Neural cell (in vitro differentiated cells): Measurements from ENCODE around the gene ACTL10. TPM values are rescaled to one million over a fixed set of nuclear protein-coding genes. Genes with fewer than 3 reads are reported as not detected.

Experiments used
- H2AFZ ChIP-seq: fragments of 200-600, 300-800 bp; sonication (generic), shearing (Covaris generic); 2 replicates; pipeline ENCODE4 v1.6.0; 2014; ENCODE audit warnings: low read depth, mild to moderate bottlenecking, antibody characterized with exemption, low read length, moderate library complexity
- H3F3A ChIP-seq: fragments of 200-600 bp; shearing (Covaris generic); 2 replicates; pipeline ENCODE4 v1.6.1; 2016; ENCODE audit warnings: mild to moderate bottlenecking, moderate library complexity, mixed read lengths, antibody characterized with exemption, low read length; ENCODE audit not compliant: insufficient read depth, poor library complexity, severe bottlenecking
- H3K27ac ChIP-seq: fragments of 200-600, 300-800 bp; sonication (generic), shearing (Covaris generic); 2 replicates; pipeline ENCODE4 v1.5.1; 2014; ENCODE audit warnings: mild to moderate bottlenecking, low read length, moderate library complexity
- H3K27me3 ChIP-seq: fragments of 300-800, 200-600 bp; sonication (generic), shearing (Covaris generic); 2 replicates; pipeline ENCODE4 v1.6.0; 2014; ENCODE audit warnings: mild to moderate bottlenecking, low read depth, low read length, moderate library complexity; ENCODE audit not compliant: insufficient read depth
- H3K36me3 ChIP-seq: fragments of 300-800, 200-600 bp; sonication (generic), shearing (Covaris generic); 2 replicates; pipeline ENCODE4 v1.5.1; 2014; ENCODE audit warnings: mild to moderate bottlenecking, antibody characterized with exemption, low read length, moderate library complexity; ENCODE audit not compliant: insufficient read depth
- H3K4me2 ChIP-seq: fragments of 300-800, 200-600 bp; sonication (generic), shearing (Covaris generic); 2 replicates; pipeline ENCODE4 v1.6.0; 2014; ENCODE audit warnings: mild to moderate bottlenecking, low read length
- H3K4me3 ChIP-seq: fragments of 300-800, 200-600 bp; sonication (generic), shearing (Covaris generic); 2 replicates; pipeline ENCODE4 v1.5.1; 2014; ENCODE audit warnings: mild to moderate bottlenecking, low read length, moderate library complexity
- H3K79me2 ChIP-seq: fragments of 200-600 bp; shearing (Covaris generic); replicated peaks from 2 replicates; pipeline ENCODE4 v1.6.0; 2014; ENCODE audit warnings: mild to moderate bottlenecking, low read length, moderate library complexity; ENCODE audit not compliant: insufficient read depth
- H3K9ac ChIP-seq: fragments of 300-800, 200-600 bp; sonication (generic), shearing (Covaris generic); 2 replicates; pipeline ENCODE4 v1.6.1; 2016; ENCODE audit warnings: mild to moderate bottlenecking, low read length, mixed read lengths
- H3K9me2 ChIP-seq: fragments of 200-600 bp; shearing (Covaris generic); 2 replicates; pipeline ENCODE4 v1.6.1; 2016; ENCODE audit warnings: mild to moderate bottlenecking, low read length, mixed read lengths; ENCODE audit not compliant: insufficient read depth
- H3K9me3 ChIP-seq: fragments of 200-600, 300-800 bp; sonication (generic), shearing (Covaris generic); 2 replicates; pipeline ENCODE4 v1.6.1; 2016; ENCODE audit warnings: mild to moderate bottlenecking, mixed run types, low read length, moderate library complexity, mixed read lengths
- H4K20me1 ChIP-seq: fragments of 200-600 bp; shearing (Covaris generic); 2 replicates; pipeline ENCODE4 v1.6.1; 2016; ENCODE audit warnings: mild to moderate bottlenecking, mixed run types; ENCODE audit not compliant: insufficient read depth
- EP300 ChIP-seq: fragments of 450-650 bp; conservative IDR thresholded peaks from 2 replicates; pipeline ENCODE4 v1.6.1; 2014; ENCODE audit warnings: antibody characterized with exemption, mild to moderate bottlenecking, moderate library complexity; ENCODE audit not compliant: poor library complexity, severe bottlenecking
- EZH2 ChIP-seq: fragments of 200-600, 300-800 bp; shearing (Covaris generic), sonication (generic); IDR thresholded peaks from 2 replicates; pipeline ENCODE4 v1.6.1; 2014; ENCODE audit warnings: antibody characterized with exemption, low read length, borderline replicate concordance, mild to moderate bottlenecking; ENCODE audit not compliant: insufficient read depth, poor library complexity, severe bottlenecking
- MXI1 ChIP-seq: fragments of 450-650 bp; conservative IDR thresholded peaks from 2 replicates; pipeline ENCODE4 v1.6.1; 2014; ENCODE audit warnings: antibody characterized with exemption, mild to moderate bottlenecking; ENCODE audit not compliant: poor library complexity, severe bottlenecking
- POLR2AphosphoS5 ChIP-seq: IDR thresholded peaks from 2 replicates; pipeline ENCODE4 v1.6.1; 2012
- RAD21 ChIP-seq: fragments of 450-650 bp; conservative IDR thresholded peaks from 2 replicates; pipeline ENCODE4 v1.6.1; 2014; ENCODE audit warnings: antibody characterized with exemption, mild to moderate bottlenecking, moderate library complexity
- SMC3 ChIP-seq: fragments of 450-650 bp; conservative IDR thresholded peaks from 2 replicates; pipeline ENCODE4 v1.6.1; 2014; ENCODE audit warnings: antibody characterized with exemption, mild to moderate bottlenecking, moderate library complexity; ENCODE audit not compliant: poor library complexity
- TAF1 ChIP-seq: IDR thresholded peaks from 2 replicates; pipeline ENCODE4 v1.6.1; 2012; ENCODE audit warnings: low read depth
- polyA plus RNA-seq: library from polyadenylated mRNA; depleted of rRNA; stranded (reverse); fragments of >200 nt; gene quantifications from 2 replicates; pipeline ENCODE4 v1.2.3, GENCODE V29; 2014
- TF ChIP-seq, protein P1 (sequence below): IDR thresholded peaks from 2 replicates; pipeline ENCODE4 v1.6.1; 2012; ENCODE audit warnings: borderline replicate concordance
- TF ChIP-seq, protein P2 (sequence below): fragments of 450-650 bp; IDR thresholded peaks from 2 replicates; pipeline ENCODE4 v1.5.1; 2014; ENCODE audit warnings: antibody characterized with exemption, mild to moderate bottlenecking, moderate library complexity; ENCODE audit not compliant: poor library complexity, severe bottlenecking

ACTL10 gene
- polyA plus RNA-seq, 1 donor from 2014 or later: not detected

DNA sequence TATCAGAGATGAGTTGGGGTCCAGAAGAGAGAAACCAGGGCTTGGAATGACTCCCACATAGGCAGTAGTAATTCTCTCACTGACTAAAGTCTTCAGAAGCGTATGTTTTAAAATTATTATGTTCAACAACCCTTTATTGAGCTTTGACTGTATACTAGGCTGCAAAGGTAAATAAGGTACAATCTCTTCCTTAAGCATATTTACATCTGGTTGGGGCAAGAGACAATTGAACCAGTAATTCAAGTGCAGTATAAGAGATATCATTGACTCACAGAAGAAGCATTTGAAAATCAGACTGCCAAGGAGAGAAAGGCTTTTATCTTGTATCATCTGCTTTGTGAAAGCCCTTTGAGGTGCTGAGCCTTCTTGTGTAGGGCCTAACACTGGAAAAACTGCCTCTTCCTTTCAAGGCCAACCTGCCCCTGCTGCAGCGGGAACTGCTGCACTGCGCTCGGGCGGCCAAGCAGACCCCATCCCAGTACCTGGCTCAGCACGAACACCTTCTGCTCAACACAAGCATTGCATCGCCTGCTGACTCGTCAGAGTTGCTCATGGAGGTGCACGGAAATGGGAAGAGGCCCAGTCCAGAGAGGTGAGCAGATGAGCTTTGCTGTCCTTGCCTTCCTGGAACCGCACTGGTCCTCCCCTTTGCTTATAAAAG lies 43.9 kb upstream of the ACTL10 start:
- Histone ChIP-seq H2AFZ (no peak overlapping the region), H3K36me3 (no peaks in the 10 kb centered on the region), H3K9me2 (no peaks in the 10 kb centered on the region), H4K20me1 (no peaks in the 10 kb centered on the region), H3K4me2 (no peak overlapping the region), H3K27ac (no peak overlapping the region), H3K27me3 (no peaks in the 10 kb centered on the region), H3K9ac (no peak overlapping the region), H3K79me2 (no peaks in the 10 kb centered on the region), H3F3A (no peaks in the 10 kb centered on the region), H3K9me3 (no peaks in the 10 kb centered on the region), H3K4me3 (no peak overlapping the region)
- TF ChIP-seq POLR2AphosphoS5: no peak
- TF ChIP-seq, protein P1, sequence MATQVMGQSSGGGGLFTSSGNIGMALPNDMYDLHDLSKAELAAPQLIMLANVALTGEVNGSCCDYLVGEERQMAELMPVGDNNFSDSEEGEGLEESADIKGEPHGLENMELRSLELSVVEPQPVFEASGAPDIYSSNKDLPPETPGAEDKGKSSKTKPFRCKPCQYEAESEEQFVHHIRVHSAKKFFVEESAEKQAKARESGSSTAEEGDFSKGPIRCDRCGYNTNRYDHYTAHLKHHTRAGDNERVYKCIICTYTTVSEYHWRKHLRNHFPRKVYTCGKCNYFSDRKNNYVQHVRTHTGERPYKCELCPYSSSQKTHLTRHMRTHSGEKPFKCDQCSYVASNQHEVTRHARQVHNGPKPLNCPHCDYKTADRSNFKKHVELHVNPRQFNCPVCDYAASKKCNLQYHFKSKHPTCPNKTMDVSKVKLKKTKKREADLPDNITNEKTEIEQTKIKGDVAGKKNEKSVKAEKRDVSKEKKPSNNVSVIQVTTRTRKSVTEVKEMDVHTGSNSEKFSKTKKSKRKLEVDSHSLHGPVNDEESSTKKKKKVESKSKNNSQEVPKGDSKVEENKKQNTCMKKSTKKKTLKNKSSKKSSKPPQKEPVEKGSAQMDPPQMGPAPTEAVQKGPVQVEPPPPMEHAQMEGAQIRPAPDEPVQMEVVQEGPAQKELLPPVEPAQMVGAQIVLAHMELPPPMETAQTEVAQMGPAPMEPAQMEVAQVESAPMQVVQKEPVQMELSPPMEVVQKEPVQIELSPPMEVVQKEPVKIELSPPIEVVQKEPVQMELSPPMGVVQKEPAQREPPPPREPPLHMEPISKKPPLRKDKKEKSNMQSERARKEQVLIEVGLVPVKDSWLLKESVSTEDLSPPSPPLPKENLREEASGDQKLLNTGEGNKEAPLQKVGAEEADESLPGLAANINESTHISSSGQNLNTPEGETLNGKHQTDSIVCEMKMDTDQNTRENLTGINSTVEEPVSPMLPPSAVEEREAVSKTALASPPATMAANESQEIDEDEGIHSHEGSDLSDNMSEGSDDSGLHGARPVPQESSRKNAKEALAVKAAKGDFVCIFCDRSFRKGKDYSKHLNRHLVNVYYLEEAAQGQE: no peak
- TF ChIP-seq MXI1: no peak
- TF ChIP-seq RAD21: no peak
- TF ChIP-seq TAF1: no peak
- TF ChIP-seq EZH2: no peak
- TF ChIP-seq SMC3: no peak
- TF ChIP-seq, protein P2, sequence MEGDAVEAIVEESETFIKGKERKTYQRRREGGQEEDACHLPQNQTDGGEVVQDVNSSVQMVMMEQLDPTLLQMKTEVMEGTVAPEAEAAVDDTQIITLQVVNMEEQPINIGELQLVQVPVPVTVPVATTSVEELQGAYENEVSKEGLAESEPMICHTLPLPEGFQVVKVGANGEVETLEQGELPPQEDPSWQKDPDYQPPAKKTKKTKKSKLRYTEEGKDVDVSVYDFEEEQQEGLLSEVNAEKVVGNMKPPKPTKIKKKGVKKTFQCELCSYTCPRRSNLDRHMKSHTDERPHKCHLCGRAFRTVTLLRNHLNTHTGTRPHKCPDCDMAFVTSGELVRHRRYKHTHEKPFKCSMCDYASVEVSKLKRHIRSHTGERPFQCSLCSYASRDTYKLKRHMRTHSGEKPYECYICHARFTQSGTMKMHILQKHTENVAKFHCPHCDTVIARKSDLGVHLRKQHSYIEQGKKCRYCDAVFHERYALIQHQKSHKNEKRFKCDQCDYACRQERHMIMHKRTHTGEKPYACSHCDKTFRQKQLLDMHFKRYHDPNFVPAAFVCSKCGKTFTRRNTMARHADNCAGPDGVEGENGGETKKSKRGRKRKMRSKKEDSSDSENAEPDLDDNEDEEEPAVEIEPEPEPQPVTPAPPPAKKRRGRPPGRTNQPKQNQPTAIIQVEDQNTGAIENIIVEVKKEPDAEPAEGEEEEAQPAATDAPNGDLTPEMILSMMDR: no peak
- TF ChIP-seq EP300: no peak

DNA sequence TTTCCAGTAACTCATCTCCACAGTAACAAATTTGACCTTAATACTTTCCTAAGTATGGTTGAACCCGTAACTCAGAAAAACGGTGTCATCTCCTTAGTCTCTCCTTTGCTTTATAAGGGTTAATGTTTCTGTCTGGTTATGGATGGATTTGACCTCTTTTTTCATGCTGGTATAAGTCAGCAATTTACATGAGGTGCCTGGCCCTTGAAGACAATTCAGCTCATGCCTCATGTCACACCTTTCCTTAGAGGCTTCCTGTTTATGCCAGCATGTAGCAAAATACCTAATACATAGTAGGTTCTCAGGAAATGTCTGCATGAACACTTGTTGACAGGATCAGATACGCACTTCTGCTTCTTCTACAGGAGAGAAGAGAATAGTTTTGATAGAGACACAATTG lies 42.3 kb upstream of the ACTL10 start:
- Histone ChIP-seq H3K27me3 (no peaks in the 10 kb centered on the region), H3K4me2 (no peak overlapping the region), H3F3A (no peaks in the 10 kb centered on the region), H3K27ac (no peak overlapping the region), H3K36me3 (no peaks in the 10 kb centered on the region), H3K9ac (no peak overlapping the region), H4K20me1 (no peaks in the 10 kb centered on the region), H3K9me3 (no peaks in the 10 kb centered on the region), H2AFZ (no peak overlapping the region), H3K9me2 (no peaks in the 10 kb centered on the region), H3K79me2 (no peaks in the 10 kb centered on the region), H3K4me3 (no peak overlapping the region)
- TF ChIP-seq, protein P2: no peak
- no peak for TF ChIP-seq MXI1
- no peak for TF ChIP-seq RAD21
- no peak for TF ChIP-seq SMC3
- TF ChIP-seq, protein P1: no peak
